Upper lobe of left lung (tissue), 4 donors: ENCODE data around the gene EXOC6B.

Experiments
- CTCF ChIP-seq, 6 experiments: fragments of 450-650 bp in 4 of 6; fragments of 200-600 bp in 2 of 6; sonication (generic) in 2 of 6; IDR thresholded peaks; one replicate each; pipeline ENCODE4 v1.5.1; 2016 to 2019; ENCODE audit warnings: antibody characterized with exemption in 6 of 6
- EP300 ChIP-seq, 4 donors: sonication (generic); formaldehyde crosslinking; IDR thresholded peaks; one replicate each; pipeline ENCODE4 v1.5.1; 2017; ENCODE audit warnings: antibody characterized with exemption in 4 of 4, control low read depth in 2 of 4
- POLR2A ChIP-seq, 4 donors: fragments of 450-650 bp; IDR thresholded peaks; one replicate each; pipeline ENCODE4 v1.5.1; 2016 to 2017; ENCODE audit warnings: antibody characterized with exemption in 4 of 4, mild to moderate bottlenecking in 2 of 4
- POLR2AphosphoS5 ChIP-seq, 2 donors: sonication (generic); formaldehyde crosslinking; IDR thresholded peaks; one replicate each; pipeline ENCODE4 v1.5.1; 2017; ENCODE audit warnings: antibody characterized with exemption in 2 of 2

- TF ChIP-seq EP300 (IDR thresholded peaks at IDR 0.05) = no peak
- TF ChIP-seq POLR2A (IDR thresholded peaks at IDR 0.05) = no peak
- TF ChIP-seq CTCF (IDR thresholded peaks at IDR 0.05) = no peak
- TF ChIP-seq POLR2AphosphoS5 (IDR thresholded peaks at IDR 0.05) = no peak
These were observed 223.7 kb downstream of the EXOC6B start for GRCh38 chr2:72602095-72602494.
